Measurements from ENCODE around the gene PINLYP.

GRCh38 chr19:43594081-43594697 lies 18.6 kb downstream of the PINLYP start:
- TF ChIP-seq CTCF (IDR thresholded peaks at IDR 0.05; ENCODE audit: insufficient read depth, low read length) (no peak), REST (IDR thresholded peaks at IDR 0.05; ENCODE audit: insufficient replicate concordance, low read depth) (no peak), POLR2AphosphoS5 (IDR thresholded peaks at IDR 0.05; ENCODE audit: low read depth) (no peak), GABPA (IDR thresholded peaks at IDR 0.05; ENCODE audit: low read depth) (no peak)
